ENCODE measurements around the gene CDYL. TPM values are rescaled to one million over a fixed set of nuclear protein-coding genes. Genes with fewer than 3 reads are reported as not detected.

Gene CDYL
- total and polyA plus RNA-seq, 10 donors: 6.8 to 48.4 (median 35.3) TPM

GRCh38 chr6:4768815-4769214 lies 7.4 kb upstream of the CDYL start:
- intact Hi-C loops (cut with DNase I; ENCODE audit: low total_unique reads): no loop called here
- WGBS, 5 donors: 81 to 89% (median 88%) methylated on average over 7 of the region's 7 CpGs
- H3K27me3 ChIP-seq (replicated peaks in 1 of 7): no peaks in the 10 kb centered on the region
- no peak overlapping the region for H3K4me3 ChIP-seq
- H3K4me1 ChIP-seq: no peaks in the 10 kb centered on the region
- TF ChIP-seq POLR2AphosphoS5 (IDR thresholded peaks at IDR 0.05) (no peak), POLR2A (IDR thresholded peaks at IDR 0.05) (no peak)
- TF ChIP-seq, protein P1, sequence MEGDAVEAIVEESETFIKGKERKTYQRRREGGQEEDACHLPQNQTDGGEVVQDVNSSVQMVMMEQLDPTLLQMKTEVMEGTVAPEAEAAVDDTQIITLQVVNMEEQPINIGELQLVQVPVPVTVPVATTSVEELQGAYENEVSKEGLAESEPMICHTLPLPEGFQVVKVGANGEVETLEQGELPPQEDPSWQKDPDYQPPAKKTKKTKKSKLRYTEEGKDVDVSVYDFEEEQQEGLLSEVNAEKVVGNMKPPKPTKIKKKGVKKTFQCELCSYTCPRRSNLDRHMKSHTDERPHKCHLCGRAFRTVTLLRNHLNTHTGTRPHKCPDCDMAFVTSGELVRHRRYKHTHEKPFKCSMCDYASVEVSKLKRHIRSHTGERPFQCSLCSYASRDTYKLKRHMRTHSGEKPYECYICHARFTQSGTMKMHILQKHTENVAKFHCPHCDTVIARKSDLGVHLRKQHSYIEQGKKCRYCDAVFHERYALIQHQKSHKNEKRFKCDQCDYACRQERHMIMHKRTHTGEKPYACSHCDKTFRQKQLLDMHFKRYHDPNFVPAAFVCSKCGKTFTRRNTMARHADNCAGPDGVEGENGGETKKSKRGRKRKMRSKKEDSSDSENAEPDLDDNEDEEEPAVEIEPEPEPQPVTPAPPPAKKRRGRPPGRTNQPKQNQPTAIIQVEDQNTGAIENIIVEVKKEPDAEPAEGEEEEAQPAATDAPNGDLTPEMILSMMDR (IDR thresholded peaks at IDR 0.05 in 8 of 11, conservative IDR thresholded peaks at IDR 0.05 in 3 of 11): no peak
- DNase-seq: no peak
- H3K36me3 ChIP-seq: no peaks in the 10 kb centered on the region
- H3K9me3 ChIP-seq: peaks cover 0 to 26% (median 18%) of the 10 kb centered on the region in 8 donors
- no peak overlapping the region for H3K27ac ChIP-seq

GRCh38 chr6:4772750-4773149 lies 3.5 kb upstream of the CDYL start:
- intact Hi-C loops (cut with DNase I; ENCODE audit: low total_unique reads): loop anchor here (10.0 kb wide), 1 partner anchor 232 kb away; the partner anchor contains the start of gene RPP40
- DNase-seq: no peak
- Histone ChIP-seq H3K36me3 (no peaks in the 10 kb centered on the region), H3K4me3 (no peak overlapping the region), H3K27ac (no peak overlapping the region), H3K9me3 (no peaks in the 10 kb centered on the region), H3K4me1 (peaks cover 0 to 20% (median 15%) of the 10 kb centered on the region in 6 donors), H3K27me3 (replicated peaks in 1 of 7) (no peaks in the 10 kb centered on the region)
- WGBS, 5 donors: 61 to 65% (median 63%) methylated on average over 5 of the region's 5 CpGs
- TF ChIP-seq POLR2AphosphoS5 (IDR thresholded peaks at IDR 0.05) (no peak), POLR2A (IDR thresholded peaks at IDR 0.05) (no peak)
- TF ChIP-seq, protein P1 (IDR thresholded peaks at IDR 0.05 in 8 of 11, conservative IDR thresholded peaks at IDR 0.05 in 3 of 11): no peak

GRCh38 chr6:4773181-4773580 lies 3.0 kb upstream of the CDYL start:
- intact Hi-C loops (cut with DNase I; ENCODE audit: low total_unique reads): loop anchor here (10.0 kb wide), 1 partner anchor 232 kb away; the partner anchor contains the start of gene RPP40
- H3K4me3 ChIP-seq: no peak overlapping the region
- H3K9me3 ChIP-seq: peaks cover 0 to 4% (median under 1%) of the 10 kb centered on the region in 8 donors
- no peak overlapping the region for H3K27ac ChIP-seq
- H3K4me1 ChIP-seq: peaks cover 0 to 25% (median 19%) of the 10 kb centered on the region in 6 donors
- WGBS, 5 donors: 40 to 59% (median 46%) methylated on average over 7 of the region's 7 CpGs
- no peak for TF ChIP-seq POLR2A (IDR thresholded peaks at IDR 0.05)
- TF ChIP-seq, protein P1 (IDR thresholded peaks at IDR 0.05 in 8 of 11, conservative IDR thresholded peaks at IDR 0.05 in 3 of 11): no peak
- TF ChIP-seq POLR2AphosphoS5 (IDR thresholded peaks at IDR 0.05): no peak
- no peaks in the 10 kb centered on the region for H3K36me3 ChIP-seq
- no peak for DNase-seq
- no peaks in the 10 kb centered on the region for H3K27me3 ChIP-seq (replicated peaks in 1 of 7)

DNA sequence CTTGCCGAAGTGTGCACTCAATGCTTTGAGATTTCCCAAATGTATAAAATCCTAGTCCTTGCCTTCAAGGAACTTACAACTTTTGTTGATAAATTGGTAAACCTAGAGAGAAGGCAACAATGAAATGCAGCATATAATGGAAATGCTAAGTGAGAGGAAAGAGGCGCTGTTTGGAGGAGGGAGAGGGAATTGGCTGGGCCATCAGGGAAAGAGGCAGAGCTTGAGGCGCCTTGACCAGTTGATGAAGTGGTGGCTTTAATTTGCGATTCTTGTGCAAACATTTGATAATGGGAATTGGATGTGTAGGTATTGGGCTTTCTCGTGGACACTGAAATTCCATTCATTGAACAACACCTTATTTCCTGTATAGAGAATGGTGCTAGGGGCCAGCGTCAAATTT lies 1.9 kb upstream of the CDYL start:
- Histone ChIP-seq H3K36me3 (no peaks in the 10 kb centered on the region), H3K9me3 (peaks cover 0 to 6% (median 2%) of the 10 kb centered on the region in 8 donors), H3K4me3 (peak overlapping the region in 4 of 8 donors; percentile 71 to 94 (median 78)), H3K27me3 (replicated peaks in 1 of 7) (no peaks in the 10 kb centered on the region), H3K4me1 (peaks cover 3 to 36% (median 30%) of the 10 kb centered on the region in 6 donors), H3K27ac (peak overlapping the region in 3 of 8 donors; percentile 89 to 94 (median 89))
- DNase-seq: no peak
- intact Hi-C loops (cut with DNase I; ENCODE audit: low total_unique reads): loop anchor here (10.0 kb wide), 1 partner anchor 231 kb away; the partner anchor contains the start of gene RPP40
- 50 to 68% (median 51%) methylated on average over 6 of the region's 6 CpGs for WGBS, 5 donors
- TF ChIP-seq, protein P1 (IDR thresholded peaks at IDR 0.05 in 8 of 11, conservative IDR thresholded peaks at IDR 0.05 in 3 of 11): no peak
- TF ChIP-seq POLR2AphosphoS5 (IDR thresholded peaks at IDR 0.05) (no peak), POLR2A (IDR thresholded peaks at IDR 0.05) (no peak)
